ENCODE data around the gene PARP11.

DNA sequence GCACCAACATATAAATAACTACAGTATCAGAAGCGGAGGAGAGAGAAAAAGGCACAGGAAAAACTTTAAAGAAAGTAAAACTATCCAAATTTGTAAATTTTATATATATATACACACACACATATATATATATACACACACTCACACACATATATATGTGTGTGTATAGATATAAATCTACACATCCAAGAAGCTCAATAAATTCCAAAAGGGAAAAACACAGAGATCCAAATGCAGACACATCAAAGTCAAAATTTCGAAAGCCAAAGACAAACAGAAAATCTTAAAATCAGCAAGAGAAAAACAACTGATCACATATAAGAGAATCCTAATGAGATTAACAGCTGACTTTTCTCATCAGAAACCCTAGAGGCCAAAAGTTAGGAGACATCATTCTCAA lies 37.3 kb downstream of the PARP11 start:
- TF ChIP-seq, protein P1, sequence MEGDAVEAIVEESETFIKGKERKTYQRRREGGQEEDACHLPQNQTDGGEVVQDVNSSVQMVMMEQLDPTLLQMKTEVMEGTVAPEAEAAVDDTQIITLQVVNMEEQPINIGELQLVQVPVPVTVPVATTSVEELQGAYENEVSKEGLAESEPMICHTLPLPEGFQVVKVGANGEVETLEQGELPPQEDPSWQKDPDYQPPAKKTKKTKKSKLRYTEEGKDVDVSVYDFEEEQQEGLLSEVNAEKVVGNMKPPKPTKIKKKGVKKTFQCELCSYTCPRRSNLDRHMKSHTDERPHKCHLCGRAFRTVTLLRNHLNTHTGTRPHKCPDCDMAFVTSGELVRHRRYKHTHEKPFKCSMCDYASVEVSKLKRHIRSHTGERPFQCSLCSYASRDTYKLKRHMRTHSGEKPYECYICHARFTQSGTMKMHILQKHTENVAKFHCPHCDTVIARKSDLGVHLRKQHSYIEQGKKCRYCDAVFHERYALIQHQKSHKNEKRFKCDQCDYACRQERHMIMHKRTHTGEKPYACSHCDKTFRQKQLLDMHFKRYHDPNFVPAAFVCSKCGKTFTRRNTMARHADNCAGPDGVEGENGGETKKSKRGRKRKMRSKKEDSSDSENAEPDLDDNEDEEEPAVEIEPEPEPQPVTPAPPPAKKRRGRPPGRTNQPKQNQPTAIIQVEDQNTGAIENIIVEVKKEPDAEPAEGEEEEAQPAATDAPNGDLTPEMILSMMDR (conservative IDR thresholded peaks at IDR 0.05; ENCODE audit: low read length) = no peak
- no peak for TF ChIP-seq EZH2phosphoT487 (IDR thresholded peaks at IDR 0.05; ENCODE audit: borderline replicate concordance)
